IMR-90 (cell line): ENCODE data around the gene SLC4A7. TPM values are rescaled to one million over a fixed set of nuclear protein-coding genes. Genes with fewer than 3 reads are reported as not detected.

Source experiments
- ATAC-seq: fragments of 200-7000 bp; cut with Tn5 transposase; 2 replicates; pipeline ENCODE4 v1.9.1; 2020; ENCODE audit warnings: low read depth, mild to moderate bottlenecking, moderate library complexity
- BruUV-seq: library from RNA; stranded (reverse); fragments of 400-500 nt; replicated peaks from 2 replicates; lab custom pipeline; 2021; lab: Mats Ljungman, UMichigan
- CTCF ChIA-PET: fragments of 300-600 bp; formaldehyde crosslinking; extraction: SDS; loops from one replicate; lab custom pipeline; 2021; ENCODE audit warnings: antibody characterized with exemption; lab: Yijun Ruan, JAX
- POLR2A ChIA-PET: fragments of 300-600 bp; sonication (Branson Sonifier 250); formaldehyde crosslinking; loops from one replicate; lab custom pipeline; 2022; ENCODE audit warnings: antibody characterized with exemption; ENCODE audit not compliant: unreplicated experiment; lab: Charles Lee
- DNase-seq: peaks from one replicate; pipeline ENCODE4 v3.0.0; 2013
- H2AFZ ChIP-seq: replicated peaks from 2 replicates; pipeline ENCODE3; 2013; ENCODE audit warnings: low read length, mild to moderate bottlenecking; ENCODE audit not compliant: poor library complexity
- H2AK5ac ChIP-seq: 2 replicates; pipeline ENCODE4 v1.6.1; 2013; ENCODE audit warnings: low read depth, low read length, inconsistent platforms
- H2AK9ac ChIP-seq: replicated peaks from 2 replicates; pipeline ENCODE3; 2013; ENCODE audit warnings: mild to moderate bottlenecking, low read depth, low read length, moderate library complexity; ENCODE audit not compliant: poor library complexity
- H2BK120ac ChIP-seq: 2 replicates; pipeline ENCODE4 v1.6.1; 2013; ENCODE audit warnings: low read depth, low read length, inconsistent platforms
- H2BK15ac ChIP-seq: 3 replicates; pipeline ENCODE4 v1.6.1; 2013; ENCODE audit warnings: low read depth, low read length, inconsistent platforms
- H2BK20ac ChIP-seq: 2 replicates; pipeline ENCODE4 v1.6.1; 2013; ENCODE audit warnings: low read depth, mild to moderate bottlenecking, inconsistent platforms, low read length, moderate library complexity
- H2BK5ac ChIP-seq: 2 replicates; pipeline ENCODE4 v1.6.1; 2013; ENCODE audit warnings: mild to moderate bottlenecking, low read depth, low read length, inconsistent platforms; ENCODE audit not compliant: poor library complexity, severe bottlenecking
- H3K14ac ChIP-seq: replicated peaks from 2 replicates; pipeline ENCODE4 v1.6.1; 2013; ENCODE audit warnings: low read depth, low read length, inconsistent platforms
- H3K18ac ChIP-seq: 2 replicates; pipeline ENCODE4 v1.6.1; 2013; ENCODE audit warnings: low read depth, low read length, control low read depth
- H3K23ac ChIP-seq: 2 replicates; pipeline ENCODE4 v1.6.1; 2013; ENCODE audit warnings: low read depth, low read length, inconsistent platforms
- H3K27ac ChIP-seq: 2 replicates; pipeline ENCODE4 v1.5.1; 2013; ENCODE audit warnings: mild to moderate bottlenecking, control low read depth, low read length; ENCODE audit not compliant: insufficient read depth
- H3K27me3 ChIP-seq: 2 replicates; pipeline ENCODE4 v1.6.1; 2013; ENCODE audit warnings: low read length; ENCODE audit not compliant: control insufficient read depth, insufficient read depth
- H3K36me3 ChIP-seq: 2 replicates; pipeline ENCODE4 v1.6.1; 2013; ENCODE audit warnings: low read length, mixed read lengths; ENCODE audit not compliant: control insufficient read depth, insufficient read depth
- H3K4ac ChIP-seq: 2 replicates; pipeline ENCODE4 v1.6.1; 2013; ENCODE audit warnings: low read depth, low read length, inconsistent platforms
- H3K4me1 ChIP-seq: 2 replicates; pipeline ENCODE4 v1.6.1; 2013; ENCODE audit warnings: low read length, mixed read lengths; ENCODE audit not compliant: control insufficient read depth, insufficient read depth
- H3K4me2 ChIP-seq: 2 replicates; pipeline ENCODE4 v1.6.1; 2013; ENCODE audit warnings: low read depth, mild to moderate bottlenecking, control low read depth, low read length, moderate library complexity
- H3K4me3 ChIP-seq: 2 replicates; pipeline ENCODE4 v1.5.1; 2013; ENCODE audit warnings: low read depth, mild to moderate bottlenecking, control low read depth, low read length, moderate library complexity; ENCODE audit not compliant: insufficient read depth
- H3K56ac ChIP-seq: 2 replicates; pipeline ENCODE4 v1.6.1; 2013; ENCODE audit warnings: low read length, inconsistent platforms; ENCODE audit not compliant: insufficient read depth; ENCODE audit errors: extremely low read depth
- H3K79me1 ChIP-seq, 2 experiments: 2 replicates each; pipeline ENCODE4 v1.6.1; 2013; ENCODE audit warnings: low read length in 2 of 2, inconsistent platforms in 1 of 2, low read depth in 1 of 2
- H3K9ac ChIP-seq: 2 replicates; pipeline ENCODE4 v1.6.1; 2013; ENCODE audit warnings: low read depth, low read length, control low read depth
- H3K9me1 ChIP-seq: 2 replicates; pipeline ENCODE4 v1.6.1; 2013; ENCODE audit warnings: low read length, inconsistent platforms; ENCODE audit not compliant: insufficient read depth
- H3K9me3 ChIP-seq: 2 replicates; pipeline ENCODE4 v1.6.1; 2013; ENCODE audit warnings: low read length; ENCODE audit not compliant: control insufficient read depth, insufficient read depth
- H4K20me1 ChIP-seq: 2 replicates; pipeline ENCODE4 v1.6.1; 2013; ENCODE audit warnings: low read length, inconsistent platforms; ENCODE audit not compliant: insufficient read depth
- H4K5ac ChIP-seq: 2 replicates; pipeline ENCODE4 v1.6.1; 2013; ENCODE audit warnings: mild to moderate bottlenecking, low read depth, low read length, control low read depth
- H4K8ac ChIP-seq, 2 experiments: 2 replicates each; pipeline ENCODE4 v1.6.1; 2013; ENCODE audit warnings: low read depth in 2 of 2, low read length in 2 of 2, control low read depth in 1 of 2, inconsistent platforms in 1 of 2
- H4K91ac ChIP-seq: 2 replicates; pipeline ENCODE4 v1.6.1; 2013; ENCODE audit warnings: low read depth, low read length, inconsistent platforms; ENCODE audit not compliant: insufficient read depth
- BHLHE40 ChIP-seq: fragments of 150-350 bp; IDR thresholded peaks from 2 replicates; pipeline ENCODE4 v1.6.1; 2016; ENCODE audit warnings: mild to moderate bottlenecking, low read depth, low read length
- CEBPB ChIP-seq: IDR thresholded peaks from 2 replicates; pipeline ENCODE4 v1.6.1; 2012; ENCODE audit warnings: low read depth, low read length, improper control_type of control experiment
- CHD1 ChIP-seq: IDR thresholded peaks from 2 replicates; pipeline ENCODE4 v1.6.1; 2012; ENCODE audit warnings: low read depth, low read length, improper control_type of control experiment
- CTCF ChIP-seq: conservative IDR thresholded peaks from 2 replicates; pipeline ENCODE4 v1.5.1; 2012; ENCODE audit warnings: mild to moderate bottlenecking, low read depth, low read length, improper control_type of control experiment
- FOS ChIP-seq: fragments of 150-350 bp; IDR thresholded peaks from 2 replicates; pipeline ENCODE4 v1.6.1; 2016; ENCODE audit warnings: low read depth, low read length
- MAFK ChIP-seq: IDR thresholded peaks from 2 replicates; pipeline ENCODE4 v1.6.1; 2012; ENCODE audit warnings: low read depth, low read length, improper control_type of control experiment
- MAZ ChIP-seq: IDR thresholded peaks from 2 replicates; pipeline ENCODE4 v1.6.1; 2012; ENCODE audit warnings: low read depth, mild to moderate bottlenecking, low read length, improper control_type of control experiment, moderate library complexity, borderline replicate concordance
- MXI1 ChIP-seq: IDR thresholded peaks from 2 replicates; pipeline ENCODE4 v1.6.1; 2012; ENCODE audit warnings: low read depth, mild to moderate bottlenecking, low read length, moderate library complexity, borderline replicate concordance
- NFE2L2 ChIP-seq: fragments of 150-350 bp; IDR thresholded peaks from 2 replicates; pipeline ENCODE4 v1.6.1; 2016; ENCODE audit warnings: low read depth, mild to moderate bottlenecking, low read length
- POLR2A ChIP-seq: IDR thresholded peaks from 2 replicates; pipeline ENCODE4 v1.6.1; 2012; ENCODE audit warnings: mild to moderate bottlenecking, low read depth, low read length
- RAD21 ChIP-seq: IDR thresholded peaks from 2 replicates; pipeline ENCODE4 v1.6.1; 2012; ENCODE audit warnings: low read length, improper control_type of control experiment
- RCOR1 ChIP-seq: IDR thresholded peaks from 2 replicates; pipeline ENCODE4 v1.6.1; 2012; ENCODE audit warnings: mild to moderate bottlenecking, low read length, improper control_type of control experiment; ENCODE audit not compliant: insufficient replicate concordance
- RFX5 ChIP-seq: IDR thresholded peaks from 2 replicates; pipeline ENCODE4 v1.8.0; 2012; ENCODE audit warnings: low read depth, mild to moderate bottlenecking, low read length, moderate library complexity
- SMC3 ChIP-seq: fragments of 150-350 bp; IDR thresholded peaks from 2 replicates; pipeline ENCODE4 v1.6.1; 2016; ENCODE audit warnings: low read depth, mild to moderate bottlenecking, antibody characterized with exemption, low read length, moderate library complexity
- WGBS, 2 experiments: methylation state at CpG; one replicate each; pipeline versions ENCODE4 v1.1.5 to v1.1.7; 2013; ENCODE audit warnings: missing lambda C conversion rate in 2 of 2; ENCODE audit not compliant: insufficient read length in 1 of 2; ENCODE audit errors: extremely low coverage in 2 of 2; 5-methylcytosine and 5-hydroxymethylcytosine counted together
- dilution Hi-C: fragments of 300-500 bp; cut with HindIII; formaldehyde crosslinking; loops from one replicate; pipeline ENCODE4 v1.14.3; 2018; ENCODE audit warnings: low sequenced_read_pairs; ENCODE audit not compliant: unreplicated experiment
- in situ Hi-C: fragments of 300-500 bp; cut with MboI; formaldehyde crosslinking; loops from 3 replicates; pipeline ENCODE4 v1.14.3; 2019; ENCODE audit warnings: low sequenced_read_pairs, inconsistent platforms, mixed read lengths
- intact Hi-C: fragments of 100-400 bp; cut with micrococcal nuclease; formaldehyde crosslinking; loops from 2 replicates; pipeline ENCODE4 v1.10.0; 2022
- polyA plus RNA-seq, 3 experiments: library from polyadenylated mRNA; depleted of rRNA; stranded (reverse); fragments of >200 nt; gene quantifications; 2 replicates each; pipeline ENCODE4 v1.2.3, GENCODE V29; 2012; ENCODE audit warnings: low replicate concordance in 1 of 3
- total RNA-seq: library from RNA; depleted of rRNA; stranded (reverse); fragments of >200 nt; gene quantifications from 2 replicates; pipeline ENCODE4 v1.2.3, GENCODE V29; 2012
- TF ChIP-seq, protein P1 (sequence below): fragments of 150-350 bp; IDR thresholded peaks from 2 replicates; pipeline ENCODE4 v1.6.1; 2017; ENCODE audit warnings: mild to moderate bottlenecking, antibody characterized with exemption, low read length, low read depth
- TF ChIP-seq, protein P2 (sequence below): fragments of 150-350 bp; IDR thresholded peaks from 2 replicates; pipeline ENCODE4 v1.6.1; 2016; ENCODE audit warnings: low read depth, mild to moderate bottlenecking, low read length, moderate library complexity, borderline replicate concordance

The SLC4A7 gene
- total and polyA plus RNA-seq, 2 of the 4 experiments (the other 2 are of a cell fraction) = 17.7 to 50.4 TPM

DNA sequence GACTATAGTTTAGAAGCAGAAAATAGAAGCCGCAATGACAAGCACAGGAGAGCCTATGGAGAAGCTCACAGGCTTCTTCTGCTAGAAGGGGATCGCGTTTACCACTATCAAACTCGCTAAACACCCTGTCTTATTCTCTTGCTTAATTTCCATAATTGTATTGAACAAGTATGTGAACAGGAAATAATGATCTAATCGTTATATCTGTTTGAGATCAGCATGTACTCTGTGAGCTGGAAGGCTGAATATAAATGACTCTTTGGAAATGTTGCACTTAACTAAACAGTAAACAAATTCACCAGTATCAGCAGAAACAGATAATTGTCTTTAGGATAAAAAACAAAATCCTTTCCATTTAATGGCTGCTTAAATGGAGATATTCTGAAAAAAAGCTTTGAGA is 130.0 kb downstream of the SLC4A7 start:
- Histone ChIP-seq H4K20me1 (no peaks in the 10 kb centered on the region), H3K9me1 (0 out of 2 replicates have a peak, but pooled peaks cover 2% of the 10 kb centered on the region), H3K9ac (no peak overlapping the region), H3K14ac (no peak overlapping the region), H2BK120ac (no peak overlapping the region), H2BK5ac (no peak overlapping the region), H4K91ac (no peak overlapping the region), H4K8ac (no peak overlapping the region), H3K23ac (no peak overlapping the region), H2BK20ac (no peak overlapping the region), H3K4me3 (no peak overlapping the region), H3K27ac (no peak overlapping the region), H3K4ac (no peak overlapping the region), H3K4me1 (no peaks in the 10 kb centered on the region), H2AFZ (no peak overlapping the region), H2AK5ac (no peak overlapping the region), H3K79me1 (no peaks in the 10 kb centered on the region), H3K18ac (no peak overlapping the region), H2BK15ac (no peak overlapping the region), H3K36me3 (no peaks in the 10 kb centered on the region), H3K27me3 (no peaks in the 10 kb centered on the region), H2AK9ac (no peak overlapping the region), H3K9me3 (no peaks in the 10 kb centered on the region), H4K5ac (no peak overlapping the region), H3K56ac (no peak overlapping the region), H3K4me2 (no peak overlapping the region)
- ChIA-PET CTCF (interaction anchor here (0.6 to 0.8 kb wide), 2 partner anchors 25 to 32 kb away, joined by 3 to 4 read pairs; no protein-coding TSS in a partner anchor), POLR2A (no interaction called here)
- in situ Hi-C loops (no loop called here), dilution Hi-C loops (no loop called here), intact Hi-C loops (no loop called here)
- TF ChIP-seq, protein P1, sequence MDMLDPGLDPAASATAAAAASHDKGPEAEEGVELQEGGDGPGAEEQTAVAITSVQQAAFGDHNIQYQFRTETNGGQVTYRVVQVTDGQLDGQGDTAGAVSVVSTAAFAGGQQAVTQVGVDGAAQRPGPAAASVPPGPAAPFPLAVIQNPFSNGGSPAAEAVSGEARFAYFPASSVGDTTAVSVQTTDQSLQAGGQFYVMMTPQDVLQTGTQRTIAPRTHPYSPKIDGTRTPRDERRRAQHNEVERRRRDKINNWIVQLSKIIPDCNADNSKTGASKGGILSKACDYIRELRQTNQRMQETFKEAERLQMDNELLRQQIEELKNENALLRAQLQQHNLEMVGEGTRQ = no peak
- no peak for TF ChIP-seq FOS
- TF ChIP-seq CTCF = no peak
- no peak for TF ChIP-seq CHD1
- TF ChIP-seq MXI1 = no peak
- TF ChIP-seq CEBPB = no peak
- no peak for TF ChIP-seq POLR2A
- TF ChIP-seq RFX5 = no peak
- no peak for TF ChIP-seq BHLHE40
- no peak for TF ChIP-seq RAD21
- no peak for TF ChIP-seq SMC3
- no peak for TF ChIP-seq MAFK
- TF ChIP-seq RCOR1 = no peak
- no peak for TF ChIP-seq NFE2L2
- no peak for TF ChIP-seq MAZ
- TF ChIP-seq, protein P2, sequence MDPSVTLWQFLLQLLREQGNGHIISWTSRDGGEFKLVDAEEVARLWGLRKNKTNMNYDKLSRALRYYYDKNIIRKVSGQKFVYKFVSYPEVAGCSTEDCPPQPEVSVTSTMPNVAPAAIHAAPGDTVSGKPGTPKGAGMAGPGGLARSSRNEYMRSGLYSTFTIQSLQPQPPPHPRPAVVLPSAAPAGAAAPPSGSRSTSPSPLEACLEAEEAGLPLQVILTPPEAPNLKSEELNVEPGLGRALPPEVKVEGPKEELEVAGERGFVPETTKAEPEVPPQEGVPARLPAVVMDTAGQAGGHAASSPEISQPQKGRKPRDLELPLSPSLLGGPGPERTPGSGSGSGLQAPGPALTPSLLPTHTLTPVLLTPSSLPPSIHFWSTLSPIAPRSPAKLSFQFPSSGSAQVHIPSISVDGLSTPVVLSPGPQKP = no peak
- ATAC-seq = no peak
- BruUV-seq = no TSS peak
- DNase-seq = no peak
- WGBS, 2 experiments = no CpG with 5 or more reads among the region's 5 CpGs
